GM08714 (cell line): ENCODE results near the gene RALA.
"Not testable (repeated sequence)": the region's sequence is repeated elsewhere in the genome, so short reads cannot be mapped to it uniquely, and the experiment has no call there.

Experiments used
- H3K4me3 ChIP-seq: fragments of 200-500 bp; sonication (Bioruptor generic); 2 replicates; pipeline ENCODE4 v1.5.1; 2014; ENCODE audit warnings: mild to moderate bottlenecking, low read length, inconsistent platforms
- ZNF274 ChIP-seq: IDR thresholded peaks from 2 replicates; pipeline ENCODE4 v1.6.1; 2012; ENCODE audit warnings: mild to moderate bottlenecking, low read depth, low read length

Gene RALA

GRCh38 chr7:39676346-39676745 lies 53.0 kb downstream of the RALA start:
- no peak for TF ChIP-seq ZNF274
- H3K4me3 ChIP-seq, result no peak overlapping the region

GRCh38 chr7:39678930-39679709 lies 55.7 kb downstream of the RALA start:
- H3K4me3 ChIP-seq, result no peak overlapping the region
- TF ChIP-seq ZNF274, result no peak

- H3K4me3 ChIP-seq, result not testable (repeated sequence)
These were observed 56.5 kb downstream of the RALA start for GRCh38 chr7:39679874-39680273.

GRCh38 chr7:39681887-39682441 lies 58.6 kb downstream of the RALA start:
- no peak overlapping the region for H3K4me3 ChIP-seq
- no peak for TF ChIP-seq ZNF274

GRCh38 chr7:39683216-39683845 lies 60.0 kb downstream of the RALA start:
- H3K4me3 ChIP-seq, result no peak overlapping the region
- TF ChIP-seq ZNF274, result no peak

GRCh38 chr7:39686261-39686924 lies 63.0 kb downstream of the RALA start:
- no peak for TF ChIP-seq ZNF274
- no peak overlapping the region for H3K4me3 ChIP-seq

GRCh38 chr7:39688611-39689480 lies 65.5 kb downstream of the RALA start:
- H3K4me3 ChIP-seq, result no peak overlapping the region
- TF ChIP-seq ZNF274, result no peak

- TF ChIP-seq ZNF274, result no peak
- no peak overlapping the region for H3K4me3 ChIP-seq
These were observed 68.4 kb downstream of the RALA start for GRCh38 chr7:39691821-39692220.

- H3K4me3 ChIP-seq, result not testable (repeated sequence)
These were observed 69.7 kb downstream of the RALA start for GRCh38 chr7:39693086-39693485.

GRCh38 chr7:39693812-39694211 lies 70.4 kb downstream of the RALA start:
- no peak overlapping the region for H3K4me3 ChIP-seq
- TF ChIP-seq ZNF274, result no peak

GRCh38 chr7:39695852-39696586 lies 72.6 kb downstream of the RALA start:
- no peak for TF ChIP-seq ZNF274

GRCh38 chr7:39696631-39697030 lies 73.3 kb downstream of the RALA start:
- no peak overlapping the region for H3K4me3 ChIP-seq
- no peak for TF ChIP-seq ZNF274

More at GRCh38 chr7:39695852-39696586, 72.6 kb downstream of the RALA start:
- no peak overlapping the region for H3K4me3 ChIP-seq

GRCh38 chr7:39697483-39697882 lies 74.1 kb downstream of the RALA start:
- no peak overlapping the region for H3K4me3 ChIP-seq
- no peak for TF ChIP-seq ZNF274

- H3K4me3 ChIP-seq, result no peak overlapping the region
- TF ChIP-seq ZNF274, result no peak
These were observed 76.8 kb downstream of the RALA start for GRCh38 chr7:39700165-39700564.
